Stimulated activated effector memory CD8-positive, alpha-beta T cell treated with anti-CD3 and anti-CD28 coated beads, Interleukin-12 subunit alpha, Interleukin-12 subunit beta, amount 100 ng/mL, for 72 hours (primary cell): ENCODE data around the gene PSEN2.
"Not testable (repeated sequence)": the region's sequence is repeated elsewhere in the genome, so short reads cannot be mapped to it uniquely, and the experiment has no call there.

Experiments
- ATAC-seq: fragments of 150-1000 bp; cut with Tn5 transposase; 2 replicates; pipeline ENCODE4 v1.10.0; 2021
- DNase-seq, 2 donors: peaks; one replicate each; pipeline ENCODE4 v3.0.0; 2021 to 2022; ENCODE audit warnings: low spot score in 2 of 2
- H3K27ac Mint-ChIP-seq: one replicate; pipeline ENCODE4 v1.8.0; 2022; ENCODE audit warnings: mild to moderate bottlenecking, mixed read lengths
- H3K36me3 Mint-ChIP-seq: one replicate; pipeline ENCODE4 v1.8.0; 2022; ENCODE audit warnings: mild to moderate bottlenecking, mixed read lengths
- H3K4me1 Mint-ChIP-seq: one replicate; pipeline ENCODE4 v1.8.0; 2022; ENCODE audit warnings: mixed read lengths
- H3K4me3 Mint-ChIP-seq: one replicate; pipeline ENCODE4 v1.8.0; 2022; ENCODE audit warnings: mild to moderate bottlenecking, mixed read lengths
- H3K9me3 Mint-ChIP-seq: one replicate; pipeline ENCODE4 v1.8.0; 2022; ENCODE audit warnings: mixed read lengths

The PSEN2 gene

GRCh38 chr1:226837966-226838365 is 32.5 kb upstream of the PSEN2 start:
- H3K27ac Mint-ChIP-seq, ATAC-seq, H3K4me1 Mint-ChIP-seq, H3K36me3 Mint-ChIP-seq, H3K9me3 Mint-ChIP-seq, DNase-seq, H3K4me3 Mint-ChIP-seq: not testable (repeated sequence)

GRCh38 chr1:226838456-226838855 is 32.0 kb upstream of the PSEN2 start:
- Mint-ChIP-seq H3K27ac (no peak overlapping the region), H3K9me3 (no peaks in the 10 kb centered on the region), H3K4me3 (no peak overlapping the region), H3K4me1 (no peaks in the 10 kb centered on the region), H3K36me3 (no peaks in the 10 kb centered on the region)
- DNase-seq: no peak
- no peak for ATAC-seq

GRCh38 chr1:226845624-226846023 is 24.8 kb upstream of the PSEN2 start:
- ATAC-seq: no peak
- H3K4me1 Mint-ChIP-seq: no peaks in the 10 kb centered on the region
- H3K9me3 Mint-ChIP-seq: no peaks in the 10 kb centered on the region
- H3K27ac Mint-ChIP-seq: no peak overlapping the region
- H3K36me3 Mint-ChIP-seq: no peaks in the 10 kb centered on the region
- H3K4me3 Mint-ChIP-seq: no peak overlapping the region
- DNase-seq: no peak

GRCh38 chr1:226846786-226847185 is 23.6 kb upstream of the PSEN2 start:
- no peak for ATAC-seq
- H3K9me3 Mint-ChIP-seq: no peaks in the 10 kb centered on the region

GRCh38 chr1:226854548-226854947 is 15.9 kb upstream of the PSEN2 start:
- H3K27ac Mint-ChIP-seq, ATAC-seq, H3K9me3 Mint-ChIP-seq, DNase-seq, H3K36me3 Mint-ChIP-seq, H3K4me3 Mint-ChIP-seq, H3K4me1 Mint-ChIP-seq: not testable (repeated sequence)

More at GRCh38 chr1:226846786-226847185, 23.6 kb upstream of the PSEN2 start:
- Mint-ChIP-seq H3K36me3 (no peaks in the 10 kb centered on the region), H3K27ac (no peak overlapping the region), H3K4me3 (no peak overlapping the region), H3K4me1 (no peaks in the 10 kb centered on the region)
- no peak for DNase-seq

- no peak overlapping the region for H3K4me3 Mint-ChIP-seq
- H3K36me3 Mint-ChIP-seq: no peaks in the 10 kb centered on the region
- H3K9me3 Mint-ChIP-seq: no peaks in the 10 kb centered on the region
- no peak for ATAC-seq
- DNase-seq: no peak
- no peak overlapping the region for H3K27ac Mint-ChIP-seq
- peaks cover 12% of the 10 kb centered on the region for H3K4me1 Mint-ChIP-seq
These were observed 7.5 kb upstream of the PSEN2 start for GRCh38 chr1:226862890-226863289.

- peak; percentile 60 for ATAC-seq
- H3K4me3 Mint-ChIP-seq: no peak overlapping the region
These were observed 7.0 kb upstream of the PSEN2 start for GRCh38 chr1:226863446-226863845.

GRCh38 chr1:226864311-226864710 is 6.1 kb upstream of the PSEN2 start:
- Mint-ChIP-seq H3K36me3 (no peaks in the 10 kb centered on the region), H3K27ac (no peak overlapping the region), H3K4me3 (no peak overlapping the region), H3K9me3 (no peaks in the 10 kb centered on the region), H3K4me1 (peaks cover 12% of the 10 kb centered on the region)
- DNase-seq: no peak
- no peak for ATAC-seq

More at GRCh38 chr1:226863446-226863845, 7.0 kb upstream of the PSEN2 start:
- peak in 1 of 2 donors; percentile 45 for DNase-seq
- H3K36me3 Mint-ChIP-seq: no peaks in the 10 kb centered on the region
- H3K9me3 Mint-ChIP-seq: no peaks in the 10 kb centered on the region
- no peak overlapping the region for H3K27ac Mint-ChIP-seq
- H3K4me1 Mint-ChIP-seq: peaks cover 12% of the 10 kb centered on the region

- Mint-ChIP-seq H3K4me1 (peaks cover 19% of the 10 kb centered on the region), H3K9me3 (no peaks in the 10 kb centered on the region), H3K4me3 (no peak overlapping the region), H3K36me3 (no peaks in the 10 kb centered on the region), H3K27ac (no peak overlapping the region)
- DNase-seq: no peak
- ATAC-seq: no peak
These were observed 4.8 kb upstream of the PSEN2 start for GRCh38 chr1:226865590-226865989.

- Mint-ChIP-seq H3K4me1 (peaks cover 30% of the 10 kb centered on the region), H3K9me3 (no peaks in the 10 kb centered on the region), H3K4me3 (no peak overlapping the region), H3K36me3 (no peaks in the 10 kb centered on the region), H3K27ac (no peak overlapping the region)
- DNase-seq (no peak), ATAC-seq (no peak)
These were observed 2.9 kb upstream of the PSEN2 start for GRCh38 chr1:226867461-226868054.

- Mint-ChIP-seq H3K36me3 (no peaks in the 10 kb centered on the region), H3K27ac (no peak overlapping the region), H3K9me3 (no peaks in the 10 kb centered on the region), H3K4me1 (peaks cover 20% of the 10 kb centered on the region), H3K4me3 (no peak overlapping the region)
- ATAC-seq: no peak
- DNase-seq: no peak
These were observed 1.7 kb upstream of the PSEN2 start for GRCh38 chr1:226868726-226869125.

- H3K36me3 Mint-ChIP-seq: no peaks in the 10 kb centered on the region
- ATAC-seq (no peak), DNase-seq (no peak)
- H3K9me3 Mint-ChIP-seq: no peaks in the 10 kb centered on the region
- peak overlapping the region; percentile 76 for H3K4me3 Mint-ChIP-seq
- peaks cover 21% of the 10 kb centered on the region for H3K4me1 Mint-ChIP-seq
- H3K27ac Mint-ChIP-seq: peak overlapping the region; percentile 54
These were observed 403 bp upstream of the PSEN2 start for GRCh38 chr1:226870026-226870400.

GRCh38 chr1:226871636-226872327 is 1.4 kb downstream of the PSEN2 start:
- no peak overlapping the region for H3K27ac Mint-ChIP-seq
- H3K9me3 Mint-ChIP-seq: no peaks in the 10 kb centered on the region
- DNase-seq (peak in 1 of 2 donors; percentile 44), ATAC-seq (no peak)
- peaks cover 25% of the 10 kb centered on the region for H3K4me1 Mint-ChIP-seq
- no peaks in the 10 kb centered on the region for H3K36me3 Mint-ChIP-seq
- peak overlapping the region; percentile 76 for H3K4me3 Mint-ChIP-seq

- no peak overlapping the region for H3K4me3 Mint-ChIP-seq
These were observed 2.0 kb downstream of the PSEN2 start for GRCh38 chr1:226872437-226872836.

GRCh38 chr1:226873771-226874578 is 3.6 kb downstream of the PSEN2 start:
- DNase-seq (no peak), ATAC-seq (no peak)
- H3K4me1 Mint-ChIP-seq: peaks cover 25% of the 10 kb centered on the region
- no peak overlapping the region for H3K27ac Mint-ChIP-seq
- H3K36me3 Mint-ChIP-seq: no peaks in the 10 kb centered on the region
- no peaks in the 10 kb centered on the region for H3K9me3 Mint-ChIP-seq
- no peak overlapping the region for H3K4me3 Mint-ChIP-seq

More at GRCh38 chr1:226872437-226872836, 2.0 kb downstream of the PSEN2 start:
- DNase-seq (no peak), ATAC-seq (no peak)
- Mint-ChIP-seq H3K9me3 (no peaks in the 10 kb centered on the region), H3K36me3 (no peaks in the 10 kb centered on the region), H3K27ac (no peak overlapping the region), H3K4me1 (peaks cover 25% of the 10 kb centered on the region)
